HG03520 (cell line): Measurements from ENCODE around the gene TRIM72.
"Not testable (repeated sequence)": the region's sequence is repeated elsewhere in the genome, so short reads cannot be mapped to it uniquely, and the experiment has no call there.

Experiments
- ATAC-seq: cut with Tn5 transposase; IDR thresholded peaks from one replicate; pipeline ENCODE4 v1.9.1; 2021; ENCODE audit warnings: mild to moderate bottlenecking, moderate library complexity; ENCODE audit not compliant: unreplicated experiment

The TRIM72 gene

DNA sequence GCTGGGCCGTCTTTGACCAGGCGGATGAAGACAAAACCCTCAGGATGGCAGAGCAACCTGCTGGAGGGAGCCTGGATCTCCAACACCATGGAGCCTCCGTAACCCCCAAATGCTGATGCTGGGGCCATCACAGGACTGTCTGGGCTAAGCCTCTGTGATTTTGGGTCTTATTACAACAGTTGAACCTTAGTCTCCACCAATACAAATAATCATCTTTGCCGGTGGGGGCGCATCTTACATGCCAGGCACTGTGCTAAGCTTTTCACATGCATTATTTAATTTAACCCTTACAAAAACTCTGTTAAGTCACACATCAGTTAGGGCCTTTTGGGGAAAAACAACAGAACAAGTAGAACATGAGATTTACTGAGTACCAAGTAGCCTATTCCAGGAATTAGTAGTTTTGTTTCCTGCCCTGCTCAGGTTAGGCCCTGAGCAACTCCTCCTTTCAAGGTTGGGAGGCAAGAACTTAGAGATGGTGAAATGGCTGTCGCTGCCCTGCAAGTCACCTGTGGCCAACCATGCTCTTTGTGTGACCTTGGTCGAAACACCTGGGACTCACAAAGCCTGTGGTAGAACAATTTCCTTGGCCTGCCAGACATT, 37.0 kb downstream of the TRIM72 start:
- ATAC-seq = no peak

DNA sequence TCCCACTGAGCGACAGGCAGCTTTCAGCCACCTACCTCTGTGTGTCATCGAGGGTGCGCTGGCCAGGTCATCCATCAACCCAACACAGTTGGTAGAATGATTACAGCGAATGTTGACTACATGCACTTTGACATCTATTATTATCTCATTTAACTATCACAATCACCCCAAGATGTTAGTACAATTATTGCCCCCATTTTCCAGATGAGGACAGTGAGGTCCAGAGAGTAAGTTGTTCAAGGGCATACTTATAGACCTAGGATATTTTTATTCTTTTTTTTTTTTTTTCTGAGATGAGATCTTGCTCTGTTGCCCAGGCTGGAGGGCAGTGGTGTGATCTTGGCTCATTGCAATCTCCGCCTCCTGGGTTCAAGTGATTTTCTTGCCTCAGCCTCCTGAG, 37.5 kb downstream of the TRIM72 start:
- no peak for ATAC-seq

- no peak for ATAC-seq
Measured at GRCh38 chr16:31253642-31254045, 39.7 kb downstream of the TRIM72 start.

DNA sequence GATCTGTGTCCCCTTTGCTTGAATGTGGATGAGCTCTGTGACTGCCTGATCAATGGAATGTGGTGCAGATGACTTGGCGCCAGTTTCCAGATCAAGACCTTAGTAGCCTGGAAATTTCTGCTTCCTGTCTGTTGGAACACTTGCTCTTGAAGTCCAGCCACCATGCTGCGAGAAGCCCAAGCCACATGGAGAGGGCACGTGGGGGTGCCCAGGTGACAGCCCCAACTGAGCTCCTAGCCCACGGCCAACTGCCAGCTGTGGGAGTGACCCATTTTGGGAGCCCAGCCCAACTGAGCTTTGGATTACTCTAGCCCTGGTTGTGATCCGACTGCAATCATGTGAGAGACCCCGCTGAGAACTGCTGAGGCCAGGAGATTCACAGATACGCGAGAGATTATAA, 42.5 kb downstream of the TRIM72 start:
- ATAC-seq = no peak

GRCh38 chr16:31258366-31258765, 44.4 kb downstream of the TRIM72 start:
- no peak for ATAC-seq

DNA sequence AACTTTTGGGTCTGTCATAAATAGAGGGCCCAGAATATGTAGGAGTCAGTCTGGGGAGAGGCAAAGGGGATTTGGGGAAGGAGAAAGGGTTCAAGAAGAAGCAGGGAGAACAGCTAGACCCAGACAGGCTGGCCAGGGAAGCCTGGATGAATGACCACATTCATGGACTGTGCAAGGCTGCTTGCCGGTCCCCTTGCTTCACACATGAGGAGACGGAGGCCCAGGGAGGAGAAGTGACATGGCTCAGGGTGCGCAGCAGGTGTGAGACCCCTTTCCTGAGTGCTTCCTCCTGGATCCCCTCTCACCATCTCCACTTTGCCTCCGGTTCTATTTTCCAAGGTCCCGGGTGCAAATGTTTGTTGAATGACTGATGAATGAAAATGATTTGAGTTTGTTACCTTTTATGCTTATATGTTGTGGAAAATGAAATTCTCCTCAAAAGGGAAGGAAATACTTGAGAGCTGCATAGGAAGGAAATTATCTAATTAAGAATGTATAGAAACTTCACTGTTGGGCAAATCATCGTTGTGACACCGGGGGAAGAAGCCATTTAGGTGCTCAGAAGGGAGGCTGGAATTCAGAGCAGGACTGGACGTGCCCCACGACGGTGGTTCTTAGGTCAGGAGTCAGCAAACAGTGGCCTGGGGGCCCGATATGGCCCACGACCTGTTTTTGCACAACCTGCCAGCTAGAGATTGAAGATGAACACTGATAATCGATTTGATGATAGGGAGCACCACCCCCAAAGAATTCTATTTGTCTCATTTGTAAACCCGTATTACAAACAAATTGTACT, 46.4 kb downstream of the TRIM72 start:
- no peak for ATAC-seq

- no peak for ATAC-seq
Measured at GRCh38 chr16:31262084-31262483, 48.2 kb downstream of the TRIM72 start.

- ATAC-seq = peak; percentile 88
Measured at GRCh38 chr16:31265329-31266245, 51.7 kb downstream of the TRIM72 start.

DNA sequence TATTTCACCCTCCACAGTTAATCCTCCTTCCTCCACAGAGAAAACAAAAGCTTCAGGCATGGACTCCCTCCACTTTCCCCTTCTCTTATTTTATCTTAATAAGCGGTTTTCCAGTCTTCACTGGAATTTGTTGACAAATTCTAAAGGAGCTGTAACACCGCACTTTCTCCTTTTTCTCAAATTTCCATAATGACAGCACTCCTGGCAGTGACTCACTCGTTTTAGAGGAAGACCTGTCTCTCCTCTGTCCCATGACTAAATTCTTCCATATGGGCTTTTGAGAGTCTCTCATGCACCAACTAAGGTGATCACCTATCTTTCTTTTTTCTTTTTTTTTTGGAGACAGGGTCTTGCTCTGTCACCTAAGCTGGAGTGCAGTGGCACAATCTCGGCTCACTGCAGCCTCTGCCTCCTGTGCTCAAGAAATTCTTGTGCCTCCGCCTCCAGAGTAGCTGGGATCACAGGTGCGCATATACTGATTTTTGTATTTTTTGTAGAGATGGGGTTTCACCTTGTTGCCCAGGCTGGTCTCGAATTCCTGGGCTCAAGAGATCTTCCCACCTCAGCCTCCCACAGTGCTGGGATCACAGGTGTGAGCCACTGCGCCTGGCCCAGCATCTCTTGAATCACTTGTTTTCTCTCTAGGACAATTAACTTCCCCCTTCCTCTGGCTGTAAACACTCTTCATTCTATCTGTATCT, 53.6 kb downstream of the TRIM72 start:
- no peak for ATAC-seq

GRCh38 chr16:31268033-31268365, 54.1 kb downstream of the TRIM72 start:
- ATAC-seq = no peak

DNA sequence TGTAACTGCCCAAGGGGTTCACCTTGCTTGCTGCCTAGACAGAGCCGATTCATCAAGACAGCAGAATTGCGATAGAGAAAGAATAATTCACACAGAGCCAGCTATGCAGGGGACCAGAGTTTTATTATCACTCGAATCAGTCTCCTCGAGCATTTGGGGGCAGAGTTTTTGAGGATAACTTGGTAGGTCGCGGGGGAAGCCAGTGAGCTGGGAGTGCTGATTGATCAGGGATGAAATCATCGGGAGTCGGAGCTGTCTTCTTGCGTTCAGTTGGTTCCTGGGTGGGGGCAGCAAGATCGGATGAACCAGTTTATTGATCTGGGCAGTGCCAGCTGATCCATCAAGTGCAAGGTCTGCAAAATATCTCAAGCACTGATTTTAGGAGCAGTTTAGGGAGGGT, 55.0 kb downstream of the TRIM72 start:
- ATAC-seq = no peak

- no peak for ATAC-seq
Measured at GRCh38 chr16:31269541-31269940, 55.6 kb downstream of the TRIM72 start.

DNA sequence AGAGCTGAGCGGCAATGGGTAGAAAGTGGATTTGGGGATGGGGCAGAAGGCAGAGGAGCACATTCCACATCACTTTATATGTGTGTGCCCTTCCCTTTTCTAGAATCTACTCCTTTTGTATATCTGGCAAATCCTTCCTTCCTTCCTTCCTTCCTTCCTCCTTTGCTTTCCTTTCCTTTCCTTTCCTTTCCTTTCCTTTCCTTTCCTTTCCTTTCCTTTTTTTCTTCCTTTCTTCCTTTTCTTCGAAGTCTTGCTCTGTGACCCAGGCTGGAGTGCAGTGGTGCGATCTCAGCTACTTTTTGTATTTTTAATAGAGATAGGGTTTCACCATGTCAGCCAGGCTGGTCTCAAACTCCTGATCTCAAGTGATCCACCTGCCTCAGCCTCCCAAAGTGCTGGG, 56.1 kb downstream of the TRIM72 start:
- not testable (repeated sequence) for ATAC-seq

DNA sequence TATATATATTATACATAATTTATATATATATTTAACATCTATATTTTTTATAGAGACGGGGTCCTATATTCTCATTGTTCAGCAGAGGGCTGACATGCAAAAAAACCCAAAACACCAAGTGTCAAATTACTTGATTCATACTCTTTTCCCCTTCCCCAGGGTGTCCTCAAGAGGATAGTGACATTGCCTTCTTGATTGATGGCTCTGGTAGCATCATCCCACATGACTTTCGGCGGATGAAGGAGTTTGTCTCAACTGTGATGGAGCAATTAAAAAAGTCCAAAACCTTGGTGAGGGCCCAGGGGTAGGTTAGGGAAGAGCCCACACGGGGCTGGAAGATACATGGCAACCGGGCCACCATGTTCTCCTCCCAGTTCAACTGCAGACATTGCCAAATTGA, 56.9 kb downstream of the TRIM72 start:
- ATAC-seq = no peak

DNA sequence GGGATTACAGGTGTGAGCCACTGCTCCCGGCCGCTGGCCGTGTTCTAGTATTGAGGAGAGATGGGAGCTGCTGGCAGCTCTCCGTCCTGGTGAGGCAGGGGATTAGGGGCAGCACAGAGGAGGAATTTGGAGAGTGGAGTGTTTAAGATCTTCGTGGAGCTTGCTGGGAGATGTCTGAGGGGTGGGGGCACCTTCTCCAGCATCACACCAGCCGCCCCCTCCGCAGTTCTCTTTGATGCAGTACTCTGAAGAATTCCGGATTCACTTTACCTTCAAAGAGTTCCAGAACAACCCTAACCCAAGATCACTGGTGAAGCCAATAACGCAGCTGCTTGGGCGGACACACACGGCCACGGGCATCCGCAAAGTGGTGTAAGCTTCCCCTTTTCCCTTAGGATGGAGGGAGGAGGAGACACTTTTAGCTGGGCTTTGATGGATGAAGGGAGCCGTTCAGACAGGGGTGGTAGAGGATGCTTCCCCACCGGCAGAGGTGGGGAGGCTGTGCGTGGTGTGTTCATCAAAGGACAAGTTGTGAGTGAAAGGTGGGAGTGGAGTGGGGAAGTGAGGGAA, 57.8 kb downstream of the TRIM72 start:
- ATAC-seq = no peak

- no peak for ATAC-seq
Measured at GRCh38 chr16:31273187-31273586, 59.3 kb downstream of the TRIM72 start.

DNA sequence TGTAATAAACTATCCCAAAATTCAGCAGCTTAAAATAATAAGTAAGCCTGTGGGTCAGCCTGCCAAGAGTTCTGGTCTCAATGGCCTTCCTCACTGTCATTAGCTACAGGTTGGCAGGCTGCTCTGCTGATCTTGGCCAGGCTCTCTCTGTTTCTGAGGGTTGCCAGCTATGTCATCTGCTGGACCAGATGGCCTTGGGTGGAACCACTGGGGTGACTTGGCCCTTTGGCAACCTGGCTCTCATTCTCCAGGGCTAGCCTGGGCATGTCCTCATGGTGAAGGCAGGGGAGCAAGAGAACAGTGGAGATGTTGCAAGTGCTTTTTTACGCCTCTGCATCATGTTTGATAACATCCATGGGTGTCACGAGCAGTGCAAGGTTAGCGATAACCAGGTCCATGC, 59.8 kb downstream of the TRIM72 start:
- ATAC-seq = no peak

GRCh38 chr16:31274831-31275816, 61.2 kb downstream of the TRIM72 start:
- no peak for ATAC-seq

DNA sequence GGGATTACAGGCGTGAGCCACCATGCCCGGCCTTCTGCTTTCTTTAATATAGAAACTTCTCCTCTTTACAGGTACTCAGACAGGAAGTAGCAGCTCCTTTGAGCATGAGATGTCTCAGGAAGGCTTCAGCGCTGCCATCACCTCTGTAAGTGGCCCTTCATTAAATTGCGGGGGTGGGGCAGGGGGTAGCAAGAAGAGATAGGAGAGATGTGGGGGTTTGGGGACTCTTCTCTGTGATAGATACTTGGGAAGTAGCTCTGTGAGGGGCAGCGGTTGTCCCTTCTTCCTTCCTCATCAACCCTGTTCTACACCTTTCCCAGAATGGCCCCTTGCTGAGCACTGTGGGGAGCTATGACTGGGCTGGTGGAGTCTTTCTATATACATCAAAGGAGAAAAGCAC, 62.7 kb downstream of the TRIM72 start:
- ATAC-seq = no peak
